HEK293 (cell line): ENCODE results near the gene OCLN.
A peak's percentile ranks its signal among the peaks of the same experiment; 100 is the strongest.
"Not testable (repeated sequence)": the region's sequence is repeated elsewhere in the genome, so short reads cannot be mapped to it uniquely, and the experiment has no call there.

ENCODE experiments used
- CTCF ChIA-PET: fragments of 350-600 bp; formaldehyde crosslinking; extraction: SDS; loops from one replicate; lab custom pipeline; 2021; ENCODE audit warnings: antibody characterized with exemption; lab: Yijun Ruan, JAX
- POLR2A ChIA-PET: fragments of 300-600 bp; formaldehyde crosslinking; extraction: SDS; loops from one replicate; lab custom pipeline; 2020; ENCODE audit warnings: antibody characterized with exemption, inconsistent platforms; lab: Yijun Ruan, JAX
- H3K27ac ChIP-seq: fragments of 200-500 bp; sonication (Bioruptor generic); 2 replicates; pipeline ENCODE4 v1.5.1; 2014; ENCODE audit warnings: low read depth, low read length, control low read depth, inconsistent platforms; ENCODE audit errors: extremely low read depth
- H3K36me3 ChIP-seq, 2 experiments: fragments of 200-500 bp in 1 of 2; sonication (Bioruptor generic) in 1 of 2; 1 replicate in 1 of 2; 2 replicates in 1 of 2; pipeline ENCODE4 v1.5.1; 2014 to 2017; ENCODE audit warnings: inconsistent platforms in 2 of 2, low read length in 2 of 2; ENCODE audit not compliant: control insufficient read depth in 2 of 2, insufficient read depth in 1 of 2
- H3K4me1 ChIP-seq: fragments of 200-500 bp; sonication (Bioruptor generic); 2 replicates; pipeline ENCODE4 v1.5.1; 2014; ENCODE audit warnings: mild to moderate bottlenecking, low read length, inconsistent platforms; ENCODE audit not compliant: control insufficient read depth, insufficient read depth
- H3K4me3 ChIP-seq: 2 replicates; pipeline ENCODE4 v1.5.1; 2011; ENCODE audit warnings: low read depth, mild to moderate bottlenecking, control low read depth, low read length, moderate library complexity
- H3K9me3 ChIP-seq: fragments of 200-500 bp; sonication (Bioruptor generic); 2 replicates; pipeline ENCODE4 v1.5.1; 2014; ENCODE audit warnings: low read depth, low read length, inconsistent platforms; ENCODE audit not compliant: control insufficient read depth, insufficient read depth
- OSR2 ChIP-seq: fragments of 450-650 bp; formaldehyde crosslinking; IDR thresholded peaks from 2 replicates; pipeline ENCODE4 v1.5.1; 2016; ENCODE audit warnings: missing biosample characterization, missing genetic modification characterization
- ZBTB20 ChIP-seq: fragments of 450-650 bp; formaldehyde crosslinking; IDR thresholded peaks from 2 replicates; pipeline ENCODE4 v1.5.1; 2016; ENCODE audit warnings: missing biosample characterization, missing genetic modification characterization
- ZIC2 ChIP-seq: fragments of 450-650 bp; formaldehyde crosslinking; IDR thresholded peaks from 2 replicates; pipeline ENCODE4 v1.5.1; 2016; ENCODE audit warnings: missing biosample characterization, missing genetic modification characterization
- ZNF10 ChIP-seq: fragments of 450-650 bp; formaldehyde crosslinking; IDR thresholded peaks from 2 replicates; pipeline ENCODE4 v1.5.1; 2017; ENCODE audit warnings: missing biosample characterization, missing genetic modification characterization
- ZNF19 ChIP-seq: fragments of 450-650 bp; formaldehyde crosslinking; IDR thresholded peaks from 2 replicates; pipeline ENCODE4; 2016; ENCODE audit warnings: missing biosample characterization, missing genetic modification characterization, low read depth
- ZNF24 ChIP-seq: fragments of 450-650 bp; formaldehyde crosslinking; IDR thresholded peaks from 2 replicates; pipeline ENCODE4 v1.5.1; 2016; ENCODE audit warnings: missing biosample characterization, missing genetic modification characterization
- ZNF514 ChIP-seq: fragments of 450-650 bp; formaldehyde crosslinking; IDR thresholded peaks from 2 replicates; pipeline ENCODE4 v1.5.1; 2016; ENCODE audit warnings: missing biosample characterization, missing genetic modification characterization
- ZNF623 ChIP-seq: fragments of 450-650 bp; formaldehyde crosslinking; IDR thresholded peaks from 2 replicates; pipeline ENCODE4 v1.5.1; 2016; ENCODE audit warnings: missing biosample characterization, missing genetic modification characterization
- ZNF629 ChIP-seq: fragments of 450-650 bp; formaldehyde crosslinking; IDR thresholded peaks from 2 replicates; pipeline ENCODE4 v1.5.1; 2017; ENCODE audit warnings: missing biosample characterization, missing genetic modification characterization
- TF ChIP-seq, protein P1 (sequence below): fragments of 450-650 bp; formaldehyde crosslinking; IDR thresholded peaks from 2 replicates; pipeline ENCODE4 v1.5.1; 2017; ENCODE audit warnings: missing biosample characterization, missing genetic modification characterization
- TF ChIP-seq, protein P2 (sequence below): fragments of 450-650 bp; formaldehyde crosslinking; IDR thresholded peaks from 2 replicates; pipeline ENCODE4 v1.5.1; 2016; ENCODE audit warnings: missing biosample characterization, missing genetic modification characterization, low read depth
- TF ChIP-seq, protein P3 (sequence below): fragments of 450-650 bp; formaldehyde crosslinking; IDR thresholded peaks from 2 replicates; pipeline ENCODE4 v1.5.1; 2016; ENCODE audit warnings: missing biosample characterization, missing genetic modification characterization, borderline replicate concordance
- TF ChIP-seq, protein P4 (sequence below): fragments of 450-650 bp; formaldehyde crosslinking; IDR thresholded peaks from 2 replicates; pipeline ENCODE4 v1.5.1; 2016; ENCODE audit warnings: missing biosample characterization, missing genetic modification characterization

OCLN gene

DNA sequence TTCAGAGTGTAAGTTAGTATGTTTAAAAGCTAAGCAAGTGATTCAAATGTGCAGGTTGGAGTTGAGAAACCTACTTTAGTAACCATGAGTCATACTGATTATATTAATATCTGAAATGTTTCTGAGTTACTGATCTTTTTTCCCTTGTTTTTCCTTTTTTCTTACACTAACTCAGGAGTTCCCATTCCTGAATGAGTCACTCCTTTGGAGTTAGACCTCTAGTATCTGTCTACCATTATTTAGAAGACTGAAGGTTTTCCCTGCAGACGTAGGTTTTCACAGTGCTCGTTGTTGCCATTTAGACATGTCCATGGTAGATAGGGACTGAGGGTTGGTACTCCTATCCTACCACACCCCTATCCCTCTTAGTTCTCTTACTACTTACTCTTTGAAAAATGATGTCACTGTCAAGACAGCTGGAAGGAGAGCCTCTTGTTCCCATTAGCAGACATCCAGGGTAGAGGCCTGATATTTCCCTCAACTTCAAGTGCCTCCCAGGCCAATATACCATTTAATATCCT lies 20.2 kb downstream of the OCLN start:
- ChIA-PET POLR2A (interaction anchor here (0.8 kb wide), 1 partner anchor 11 kb away, joined by 3 read pairs; no protein-coding TSS in a partner anchor), CTCF (no interaction called here)
- Histone ChIP-seq H3K36me3 (peaks cover 14 to 16% of the 10 kb centered on the region in 2 experiments), H3K27ac (no peak overlapping the region), H3K4me1 (peaks cover 12% of the 10 kb centered on the region), H3K4me3 (no peak overlapping the region), H3K9me3 (no peaks in the 10 kb centered on the region)
- TF ChIP-seq ZIC2 (tag by site-specific recombination), result no peak
- TF ChIP-seq, protein P1, sequence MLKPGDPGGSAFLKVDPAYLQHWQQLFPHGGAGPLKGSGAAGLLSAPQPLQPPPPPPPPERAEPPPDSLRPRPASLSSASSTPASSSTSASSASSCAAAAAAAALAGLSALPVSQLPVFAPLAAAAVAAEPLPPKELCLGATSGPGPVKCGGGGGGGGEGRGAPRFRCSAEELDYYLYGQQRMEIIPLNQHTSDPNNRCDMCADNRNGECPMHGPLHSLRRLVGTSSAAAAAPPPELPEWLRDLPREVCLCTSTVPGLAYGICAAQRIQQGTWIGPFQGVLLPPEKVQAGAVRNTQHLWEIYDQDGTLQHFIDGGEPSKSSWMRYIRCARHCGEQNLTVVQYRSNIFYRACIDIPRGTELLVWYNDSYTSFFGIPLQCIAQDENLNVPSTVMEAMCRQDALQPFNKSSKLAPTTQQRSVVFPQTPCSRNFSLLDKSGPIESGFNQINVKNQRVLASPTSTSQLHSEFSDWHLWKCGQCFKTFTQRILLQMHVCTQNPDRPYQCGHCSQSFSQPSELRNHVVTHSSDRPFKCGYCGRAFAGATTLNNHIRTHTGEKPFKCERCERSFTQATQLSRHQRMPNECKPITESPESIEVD, result peak; percentile 56; the same call in 1 of the 2 replicates
- TF ChIP-seq ZNF629, result 0 out of 2 replicates have a peak, but pooled peaks have one; percentile 23
- TF ChIP-seq, protein P2, sequence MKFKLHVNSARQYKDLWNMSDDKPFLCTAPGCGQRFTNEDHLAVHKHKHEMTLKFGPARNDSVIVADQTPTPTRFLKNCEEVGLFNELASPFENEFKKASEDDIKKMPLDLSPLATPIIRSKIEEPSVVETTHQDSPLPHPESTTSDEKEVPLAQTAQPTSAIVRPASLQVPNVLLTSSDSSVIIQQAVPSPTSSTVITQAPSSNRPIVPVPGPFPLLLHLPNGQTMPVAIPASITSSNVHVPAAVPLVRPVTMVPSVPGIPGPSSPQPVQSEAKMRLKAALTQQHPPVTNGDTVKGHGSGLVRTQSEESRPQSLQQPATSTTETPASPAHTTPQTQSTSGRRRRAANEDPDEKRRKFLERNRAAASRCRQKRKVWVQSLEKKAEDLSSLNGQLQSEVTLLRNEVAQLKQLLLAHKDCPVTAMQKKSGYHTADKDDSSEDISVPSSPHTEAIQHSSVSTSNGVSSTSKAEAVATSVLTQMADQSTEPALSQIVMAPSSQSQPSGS, result 0 out of 2 replicates have a peak, but pooled peaks have one; percentile 42
- no peak for TF ChIP-seq ZNF19 (tag by site-specific recombination)
- no peak for TF ChIP-seq ZNF24 (tag by site-specific recombination)
- no peak for TF ChIP-seq ZNF623 (tag by site-specific recombination)

DNA sequence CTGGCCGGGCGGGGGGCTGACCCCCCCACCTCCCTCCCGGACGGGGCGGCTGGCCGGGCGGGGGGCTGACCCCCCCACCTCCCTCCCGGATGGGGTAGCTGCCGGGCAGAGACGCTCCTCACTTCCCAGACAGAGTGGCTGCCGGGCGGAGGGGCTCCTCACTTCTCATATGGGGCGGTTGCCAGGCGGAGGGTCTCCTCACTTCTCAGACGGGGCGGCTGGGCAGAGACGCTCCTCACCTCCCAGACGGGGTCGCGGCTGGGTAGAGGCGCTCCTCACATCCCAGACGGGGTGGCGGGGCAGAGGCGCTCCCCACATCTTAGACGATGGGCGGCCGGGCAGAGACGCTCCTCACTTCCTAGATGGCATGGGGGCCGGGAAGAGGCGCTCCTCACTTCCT lies 23.0 kb downstream of the OCLN start:
- POLR2A ChIA-PET, H3K36me3 ChIP-seq, H3K4me3 ChIP-seq, CTCF ChIA-PET, H3K27ac ChIP-seq, H3K9me3 ChIP-seq: not testable (repeated sequence)
- H3K4me1 ChIP-seq, result peaks cover 29% of the 10 kb centered on the region

DNA sequence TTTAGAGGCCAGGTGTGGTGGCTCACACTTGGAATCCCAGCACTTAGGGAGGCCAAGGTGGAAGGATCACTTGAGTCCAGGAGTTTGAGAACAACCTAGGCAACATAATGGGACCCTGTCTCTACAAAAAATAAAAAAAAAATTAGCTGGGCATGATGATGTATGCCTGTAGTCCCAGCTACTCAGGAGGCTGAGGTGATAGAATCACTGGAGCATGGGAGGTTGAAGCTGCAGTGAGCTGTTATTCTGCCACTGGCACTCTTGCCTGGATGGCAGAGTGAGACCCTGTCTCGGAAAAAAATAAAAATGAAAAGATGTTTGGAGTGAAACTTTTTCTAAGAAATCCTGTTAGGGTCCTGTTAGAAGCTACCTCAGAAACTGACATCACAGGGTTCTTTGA lies 24.2 kb downstream of the OCLN start:
- peak; percentile 63; the same call in 1 of the 2 replicates for TF ChIP-seq OSR2
- no peak for TF ChIP-seq ZNF10 (tag by site-specific recombination)
- Histone ChIP-seq H3K4me1 (peaks cover 30% of the 10 kb centered on the region), H3K27ac (peak overlapping the region; percentile 36; the same call in 1 of the 2 replicates), H3K36me3 (no peaks in the 10 kb centered on the region; a peak in 1 of 3 replicates), H3K9me3 (no peaks in the 10 kb centered on the region), H3K4me3 (no peak overlapping the region)
- CTCF ChIA-PET, result interaction anchor here (1.0 kb wide), 1 partner anchor 11 kb away, joined by 4 read pairs; no protein-coding TSS in a partner anchor
- POLR2A ChIA-PET, result interaction anchor here (1.0 to 1.3 kb wide), 2 partner anchors 282 to 423 kb away, joined by 3 read pairs; partner anchors contain the start of genes CDK7 and SLC30A5

DNA sequence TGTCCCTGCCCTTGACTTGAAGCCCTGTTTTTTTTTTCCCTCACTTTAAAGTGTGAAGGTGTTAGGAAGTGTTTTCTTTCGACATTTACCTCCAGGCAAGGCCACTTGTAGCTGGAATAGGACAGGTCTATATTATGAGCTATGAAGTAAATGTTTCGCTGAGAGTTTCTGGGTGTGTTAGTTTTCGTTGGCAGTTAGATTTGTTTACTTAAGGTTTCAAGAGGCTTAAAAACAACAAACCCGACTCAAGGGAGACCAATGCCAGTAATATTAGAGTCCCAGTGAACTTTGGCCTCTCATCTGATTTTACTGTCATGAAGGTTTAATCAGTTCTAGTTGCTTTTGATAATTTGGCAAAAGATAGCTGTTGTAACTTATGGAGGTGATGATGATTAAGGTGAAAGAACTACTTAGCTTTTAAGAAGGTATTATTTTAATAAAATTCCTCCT lies 25.2 kb downstream of the OCLN start:
- no peaks in the 10 kb centered on the region for H3K9me3 ChIP-seq
- CTCF ChIA-PET, result interaction anchor here (0.7 to 0.9 kb wide), 2 partner anchors 12 to 21 kb away, joined by 3 read pairs; no protein-coding TSS in a partner anchor
- no peak overlapping the region for H3K4me3 ChIP-seq
- H3K27ac ChIP-seq, result peak overlapping the region; percentile 45
- H3K4me1 ChIP-seq, result peaks cover 33% of the 10 kb centered on the region
- POLR2A ChIA-PET, result interaction anchor here (0.9 to 1.3 kb wide), 2 partner anchors 25 to 424 kb away, joined by 3 to 4 read pairs; partner anchors contain the start of genes OCLN and SLC30A5
- H3K36me3 ChIP-seq, result no peaks in the 10 kb centered on the region
- TF ChIP-seq ZBTB20 (no peak), ZNF514 (no peak), ZNF629 (peak; percentile 90)
- TF ChIP-seq, protein P3, sequence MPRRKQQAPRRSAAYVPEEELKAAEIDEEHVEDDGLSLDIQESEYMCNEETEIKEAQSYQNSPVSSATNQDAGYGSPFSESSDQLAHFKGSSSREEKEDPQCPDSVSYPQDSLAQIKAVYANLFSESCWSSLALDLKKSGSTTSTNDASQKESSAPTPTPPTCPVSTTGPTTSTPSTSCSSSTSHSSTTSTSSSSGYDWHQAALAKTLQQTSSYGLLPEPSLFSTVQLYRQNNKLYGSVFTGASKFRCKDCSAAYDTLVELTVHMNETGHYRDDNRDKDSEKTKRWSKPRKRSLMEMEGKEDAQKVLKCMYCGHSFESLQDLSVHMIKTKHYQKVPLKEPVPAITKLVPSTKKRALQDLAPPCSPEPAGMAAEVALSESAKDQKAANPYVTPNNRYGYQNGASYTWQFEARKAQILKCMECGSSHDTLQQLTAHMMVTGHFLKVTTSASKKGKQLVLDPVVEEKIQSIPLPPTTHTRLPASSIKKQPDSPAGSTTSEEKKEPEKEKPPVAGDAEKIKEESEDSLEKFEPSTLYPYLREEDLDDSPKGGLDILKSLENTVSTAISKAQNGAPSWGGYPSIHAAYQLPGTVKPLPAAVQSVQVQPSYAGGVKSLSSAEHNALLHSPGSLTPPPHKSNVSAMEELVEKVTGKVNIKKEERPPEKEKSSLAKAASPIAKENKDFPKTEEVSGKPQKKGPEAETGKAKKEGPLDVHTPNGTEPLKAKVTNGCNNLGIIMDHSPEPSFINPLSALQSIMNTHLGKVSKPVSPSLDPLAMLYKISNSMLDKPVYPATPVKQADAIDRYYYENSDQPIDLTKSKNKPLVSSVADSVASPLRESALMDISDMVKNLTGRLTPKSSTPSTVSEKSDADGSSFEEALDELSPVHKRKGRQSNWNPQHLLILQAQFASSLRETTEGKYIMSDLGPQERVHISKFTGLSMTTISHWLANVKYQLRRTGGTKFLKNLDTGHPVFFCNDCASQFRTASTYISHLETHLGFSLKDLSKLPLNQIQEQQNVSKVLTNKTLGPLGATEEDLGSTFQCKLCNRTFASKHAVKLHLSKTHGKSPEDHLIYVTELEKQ (tag by site-specific recombination), result peak; percentile 70; the same call in 1 of the 2 replicates
- TF ChIP-seq, protein P4, sequence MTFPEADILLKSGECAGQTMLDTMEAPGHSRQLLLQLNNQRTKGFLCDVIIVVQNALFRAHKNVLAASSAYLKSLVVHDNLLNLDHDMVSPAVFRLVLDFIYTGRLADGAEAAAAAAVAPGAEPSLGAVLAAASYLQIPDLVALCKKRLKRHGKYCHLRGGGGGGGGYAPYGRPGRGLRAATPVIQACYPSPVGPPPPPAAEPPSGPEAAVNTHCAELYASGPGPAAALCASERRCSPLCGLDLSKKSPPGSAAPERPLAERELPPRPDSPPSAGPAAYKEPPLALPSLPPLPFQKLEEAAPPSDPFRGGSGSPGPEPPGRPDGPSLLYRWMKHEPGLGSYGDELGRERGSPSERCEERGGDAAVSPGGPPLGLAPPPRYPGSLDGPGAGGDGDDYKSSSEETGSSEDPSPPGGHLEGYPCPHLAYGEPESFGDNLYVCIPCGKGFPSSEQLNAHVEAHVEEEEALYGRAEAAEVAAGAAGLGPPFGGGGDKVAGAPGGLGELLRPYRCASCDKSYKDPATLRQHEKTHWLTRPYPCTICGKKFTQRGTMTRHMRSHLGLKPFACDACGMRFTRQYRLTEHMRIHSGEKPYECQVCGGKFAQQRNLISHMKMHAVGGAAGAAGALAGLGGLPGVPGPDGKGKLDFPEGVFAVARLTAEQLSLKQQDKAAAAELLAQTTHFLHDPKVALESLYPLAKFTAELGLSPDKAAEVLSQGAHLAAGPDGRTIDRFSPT, result peak; percentile 26; the same call in 1 of the 2 replicates
